GM21786 (cell line): Measurements from ENCODE around the gene C1QTNF3.
"Not testable (repeated sequence)": the region's sequence is repeated elsewhere in the genome, so short reads cannot be mapped to it uniquely, and the experiment has no call there.

Experiments used
- ATAC-seq: cut with Tn5 transposase; IDR thresholded peaks from one replicate; pipeline ENCODE4 v1.9.1; 2021; ENCODE audit not compliant: unreplicated experiment

The C1QTNF3 gene, protein sequence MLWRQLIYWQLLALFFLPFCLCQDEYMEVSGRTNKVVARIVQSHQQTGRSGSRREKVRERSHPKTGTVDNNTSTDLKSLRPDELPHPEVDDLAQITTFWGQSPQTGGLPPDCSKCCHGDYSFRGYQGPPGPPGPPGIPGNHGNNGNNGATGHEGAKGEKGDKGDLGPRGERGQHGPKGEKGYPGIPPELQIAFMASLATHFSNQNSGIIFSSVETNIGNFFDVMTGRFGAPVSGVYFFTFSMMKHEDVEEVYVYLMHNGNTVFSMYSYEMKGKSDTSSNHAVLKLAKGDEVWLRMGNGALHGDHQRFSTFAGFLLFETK

DNA sequence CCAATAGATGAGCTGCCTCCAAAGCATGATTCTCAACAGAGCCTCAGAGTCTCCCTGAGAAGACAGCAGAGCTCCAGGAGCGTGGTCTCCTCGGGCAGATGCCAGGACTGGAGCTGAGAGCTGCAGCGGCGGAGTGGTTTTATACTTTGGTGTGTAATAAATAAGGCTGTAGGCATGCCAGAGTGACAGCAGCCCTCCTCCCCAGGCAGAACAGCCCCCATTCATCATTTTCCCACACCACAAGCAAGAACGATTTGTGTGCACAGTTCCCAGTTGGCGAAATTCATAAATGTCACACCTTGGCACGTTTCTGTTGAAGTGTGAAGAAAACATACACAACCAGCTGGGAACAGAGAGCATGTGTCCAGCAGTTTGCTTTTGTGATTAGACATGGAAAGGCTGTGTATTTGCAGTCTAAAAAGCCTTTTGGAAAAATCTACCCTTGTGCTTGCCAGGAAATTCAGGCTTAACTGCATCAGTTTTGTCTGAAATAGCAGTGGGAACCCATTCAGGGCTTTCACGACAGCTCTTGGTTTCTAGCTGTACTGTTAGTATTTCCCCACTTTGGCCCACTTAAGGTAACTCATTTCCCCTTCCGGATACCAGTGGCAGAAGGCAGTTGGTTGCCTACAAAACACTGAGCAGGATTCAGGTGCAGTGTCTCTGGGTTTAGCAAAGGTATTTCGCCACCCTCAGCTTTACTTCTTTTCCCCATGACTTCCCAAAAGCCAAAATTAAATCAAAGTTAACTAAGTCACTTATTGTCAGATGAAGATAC, at the start of gene C1QTNF3:
Gene C1QTNF3, minus strand, starts transcription at position 115 of the 778 bp plus-strand sequence. Its CDS starts 88 bp downstream, at position 27.
- ATAC-seq = no peak

GRCh38 chr5:34091039-34091438, 48.0 kb upstream of the C1QTNF3 start:
- not testable (repeated sequence) for ATAC-seq

DNA sequence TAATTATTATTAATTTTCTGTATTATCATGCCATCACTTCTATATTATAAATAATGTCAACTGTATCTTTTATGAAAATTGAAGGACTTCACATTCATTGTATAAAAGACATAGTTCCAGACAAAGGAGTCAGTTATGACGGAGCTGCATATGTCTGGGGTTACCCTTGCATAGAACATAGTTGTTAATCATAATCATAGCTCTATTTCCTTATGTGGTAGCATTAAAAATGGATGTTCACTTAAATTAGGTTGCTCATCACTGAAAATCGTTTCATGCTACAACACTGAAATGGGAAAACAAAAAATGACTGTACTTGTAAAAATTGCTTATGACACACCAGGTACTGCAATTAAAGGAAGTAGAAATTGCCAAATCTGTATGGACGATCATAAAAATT, 46.8 kb upstream of the C1QTNF3 start:
- ATAC-seq = not testable (repeated sequence)

GRCh38 chr5:34087728-34088127, 44.7 kb upstream of the C1QTNF3 start:
- not testable (repeated sequence) for ATAC-seq

DNA sequence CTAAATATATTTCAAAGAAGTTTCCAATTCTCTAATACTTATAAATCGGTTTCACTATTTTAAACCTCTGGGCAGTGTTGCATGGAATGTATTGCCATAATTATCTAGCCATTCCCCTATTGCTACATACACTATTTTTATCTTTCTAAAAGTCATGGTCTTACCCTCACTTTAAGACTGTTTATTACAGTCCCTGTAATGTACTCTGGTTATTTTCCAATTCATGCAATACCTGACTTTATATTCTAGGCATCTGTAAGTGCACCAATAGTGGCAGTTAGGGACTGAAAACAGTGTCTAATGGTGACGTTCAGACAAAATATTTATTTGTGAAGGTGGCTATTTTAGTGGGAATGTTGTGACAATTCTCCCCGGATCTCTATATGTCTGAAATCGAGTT, 40.9 kb upstream of the C1QTNF3 start:
- ATAC-seq = not testable (repeated sequence)

DNA sequence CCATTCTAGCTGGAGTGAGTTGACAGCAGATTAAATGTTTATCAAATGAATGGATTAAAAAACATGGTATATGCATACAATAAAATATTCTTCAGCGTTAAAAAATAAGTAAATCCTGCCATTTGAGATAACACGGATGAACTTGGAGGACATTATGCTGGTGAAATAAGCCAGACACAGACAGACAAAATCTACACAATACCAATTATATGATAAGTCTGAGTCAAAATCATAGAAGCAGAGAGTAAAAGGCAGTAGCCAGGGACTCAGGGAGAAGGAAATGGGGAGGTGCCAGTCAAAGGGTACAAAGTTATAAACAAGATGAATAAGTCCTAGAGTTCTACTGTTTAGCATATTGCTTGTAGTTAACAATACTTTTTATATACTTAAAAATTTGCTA, 36.5 kb upstream of the C1QTNF3 start:
- not testable (repeated sequence) for ATAC-seq

DNA sequence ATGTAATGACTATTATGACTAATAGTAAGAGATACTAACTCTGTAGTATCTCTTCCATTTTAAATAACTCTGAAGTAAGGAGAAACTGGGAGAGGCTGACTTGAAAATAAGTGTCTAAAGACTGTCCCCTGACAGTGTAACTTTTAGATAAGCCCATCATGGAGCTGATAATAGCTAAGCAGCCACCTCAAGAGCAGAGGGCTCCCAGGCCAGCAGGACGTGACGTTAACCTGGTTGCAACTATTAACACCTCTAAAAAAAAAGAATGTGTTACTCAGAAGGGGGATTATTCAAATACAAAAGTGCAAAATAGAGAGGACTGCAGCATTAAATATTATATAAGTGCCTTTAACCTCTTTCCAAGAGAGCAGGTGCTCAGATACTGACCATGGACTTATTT, 34.6 kb upstream of the C1QTNF3 start:
- not testable (repeated sequence) for ATAC-seq

- ATAC-seq = not testable (repeated sequence)
Observed at GRCh38 chr5:34076719-34077364, 33.8 kb upstream of the C1QTNF3 start.

- not testable (repeated sequence) for ATAC-seq
Observed at GRCh38 chr5:34074472-34074871, 31.5 kb upstream of the C1QTNF3 start.

DNA sequence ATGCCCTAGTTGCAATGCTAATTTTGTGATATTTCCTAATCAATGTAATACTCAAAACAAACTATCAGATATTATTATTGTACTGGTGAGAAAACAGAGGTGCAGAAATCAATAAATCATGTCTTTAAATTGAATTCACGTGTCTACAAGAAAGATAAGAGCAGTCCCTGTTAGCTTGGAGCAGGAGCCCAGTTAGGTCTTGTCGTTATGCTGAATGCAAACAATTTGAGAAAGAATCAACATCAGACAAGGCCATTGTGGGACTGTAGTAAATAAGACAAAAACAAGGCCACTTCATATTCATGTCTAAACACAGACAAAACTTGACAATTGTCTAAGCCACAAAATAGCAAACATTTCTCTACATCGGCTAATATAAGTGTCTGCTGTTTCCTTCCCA, 31.1 kb upstream of the C1QTNF3 start:
- ATAC-seq = not testable (repeated sequence)

DNA sequence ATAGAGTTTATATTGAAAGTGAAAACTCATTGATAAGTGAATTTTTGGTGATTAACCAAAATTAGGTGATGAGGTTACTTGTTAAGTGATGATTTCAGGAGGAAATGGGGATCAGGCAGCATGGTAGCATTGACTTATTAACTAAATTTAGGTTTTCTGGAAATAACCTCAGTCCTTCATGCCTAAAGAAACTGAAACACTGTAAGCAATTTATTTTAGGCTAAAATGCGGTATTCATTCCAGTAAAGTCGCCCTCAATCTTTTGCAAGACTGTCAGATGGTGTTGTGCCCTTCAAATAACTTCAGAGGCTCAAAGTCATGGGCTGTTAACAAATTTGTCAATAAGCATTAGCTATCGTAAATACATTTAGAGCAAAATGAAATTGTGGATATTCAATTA, 27.6 kb upstream of the C1QTNF3 start:
- ATAC-seq = not testable (repeated sequence)

DNA sequence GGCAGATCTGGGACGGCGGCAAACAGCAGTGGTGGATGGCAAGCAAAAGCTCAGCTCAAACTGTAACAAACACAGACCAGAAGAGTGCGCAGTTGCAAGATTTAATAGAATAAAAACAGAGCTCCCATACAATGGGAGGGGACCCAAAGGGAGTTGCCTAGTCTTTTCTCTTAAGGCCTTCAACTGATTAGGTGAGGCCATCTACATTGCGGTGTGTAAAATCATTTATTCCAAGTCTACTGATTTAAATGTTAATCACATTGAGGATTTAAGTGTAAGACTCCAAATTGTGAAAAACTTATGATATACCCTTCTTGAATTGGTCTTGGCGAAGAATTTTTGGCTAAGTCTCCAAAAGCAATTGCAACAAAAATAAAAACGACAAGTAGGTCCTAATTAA, 21.6 kb upstream of the C1QTNF3 start:
- no peak for ATAC-seq

DNA sequence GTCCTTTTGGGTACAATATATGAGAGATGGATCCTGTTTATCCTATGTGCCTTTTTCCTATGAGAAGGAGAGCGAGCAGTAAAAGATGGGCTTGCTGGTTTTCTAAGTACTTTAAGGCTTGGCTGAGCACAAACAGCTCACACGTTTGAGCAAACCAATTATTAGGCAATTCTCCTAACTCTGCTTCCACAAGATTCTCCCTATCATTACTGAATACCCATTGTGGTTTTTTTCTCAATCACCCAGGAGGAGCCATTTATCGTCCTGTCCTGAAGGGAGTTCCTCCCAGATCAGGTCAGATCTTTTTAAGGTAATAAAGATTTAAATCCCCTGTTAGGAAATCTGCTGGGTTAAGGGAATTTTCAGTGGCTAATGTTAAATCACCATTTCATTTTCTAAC, 19.4 kb upstream of the C1QTNF3 start:
- no peak for ATAC-seq

DNA sequence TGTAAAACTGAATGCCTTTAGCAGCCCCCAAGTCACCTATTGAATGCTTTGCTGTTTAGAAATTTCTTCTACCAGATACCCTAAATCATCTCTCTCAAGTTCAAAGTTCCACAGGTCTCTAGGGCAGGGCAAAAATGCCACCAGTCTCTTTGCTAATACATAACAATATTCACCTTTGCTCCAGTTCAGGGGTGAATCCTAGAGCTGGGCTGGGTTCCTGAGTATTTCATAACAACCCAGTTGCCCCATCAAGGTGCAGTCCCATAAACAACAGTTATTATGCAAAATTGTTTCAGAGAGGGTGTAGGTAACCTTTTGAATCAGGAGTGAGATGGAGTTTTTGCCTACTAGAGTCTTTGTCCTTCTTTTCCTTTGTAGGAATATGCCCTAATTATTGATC, 19.0 kb upstream of the C1QTNF3 start:
- no peak for ATAC-seq

DNA sequence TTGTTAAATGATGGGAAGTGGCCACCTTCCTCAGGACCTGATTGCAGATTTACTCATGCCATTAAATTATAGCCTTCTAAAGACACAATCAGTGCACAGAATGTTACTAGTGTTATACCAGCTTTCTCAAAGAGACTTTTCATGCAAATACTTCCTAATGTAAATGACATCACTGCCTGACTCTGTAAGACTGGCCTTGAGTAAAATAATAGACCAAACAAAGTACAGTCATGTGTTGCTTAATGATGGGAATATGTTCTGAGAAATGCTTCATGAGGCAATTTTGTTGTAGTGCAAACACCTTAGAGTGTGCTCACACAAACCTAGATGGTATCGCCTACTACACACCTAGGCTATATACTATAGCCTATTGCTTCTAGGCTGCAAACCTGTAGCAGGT, 17.0 kb upstream of the C1QTNF3 start:
- no peak for ATAC-seq

GRCh38 chr5:34058532-34058931, 15.5 kb upstream of the C1QTNF3 start:
- ATAC-seq = no peak

DNA sequence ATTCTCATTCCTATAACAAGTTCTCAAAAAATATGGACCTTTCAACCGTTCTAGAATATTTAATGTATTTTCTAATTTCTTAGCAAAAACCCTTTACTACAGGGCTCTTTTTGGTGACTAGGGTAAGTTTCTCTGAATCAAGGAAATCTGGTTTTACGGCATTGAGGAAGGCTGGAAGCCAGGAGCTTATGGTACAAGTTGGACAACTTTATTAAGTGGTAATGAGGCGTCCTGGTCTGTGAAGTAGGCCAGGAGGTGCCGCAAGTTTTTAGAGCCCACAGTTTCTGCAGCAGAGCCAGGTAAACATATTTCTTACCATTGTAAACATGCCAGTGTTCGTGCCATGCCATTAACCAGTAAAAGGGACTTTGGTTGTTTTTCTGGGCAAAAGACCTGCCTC, 14.6 kb upstream of the C1QTNF3 start:
- ATAC-seq = no peak

GRCh38 chr5:34057118-34057517, 14.1 kb upstream of the C1QTNF3 start:
- ATAC-seq = no peak

- no peak for ATAC-seq
Observed at GRCh38 chr5:34055667-34056066, 12.7 kb upstream of the C1QTNF3 start.

- no peak for ATAC-seq
Observed at GRCh38 chr5:34054400-34054729, 11.4 kb upstream of the C1QTNF3 start.

- ATAC-seq = no peak
Observed at GRCh38 chr5:34053571-34054399, 10.8 kb upstream of the C1QTNF3 start.
